H7 (cell line): ENCODE data around the gene SLC35G2. TPM values are rescaled to one million over a fixed set of nuclear protein-coding genes. Genes with fewer than 3 reads are reported as not detected.
"Not testable (repeated sequence)": the region's sequence is repeated elsewhere in the genome, so short reads cannot be mapped to it uniquely, and the experiment has no call there.

Source experiments
- DNase-seq: peaks from one replicate; pipeline ENCODE4 v3.0.0; 2012
- H3K27me3 ChIP-seq: 2 replicates; pipeline ENCODE4 v1.6.0; 2011; ENCODE audit warnings: mild to moderate bottlenecking, low read length; ENCODE audit not compliant: control insufficient read depth, insufficient read depth
- H3K36me3 ChIP-seq: replicated peaks from 2 replicates; pipeline ENCODE4 v1.5.1; 2011; ENCODE audit warnings: low read length; ENCODE audit not compliant: control insufficient read depth, insufficient read depth
- H3K4me3 ChIP-seq: 2 replicates; pipeline ENCODE4 v1.5.1; 2011; ENCODE audit warnings: low read depth, mild to moderate bottlenecking, control low read depth, low read length, moderate library complexity; ENCODE audit not compliant: insufficient read depth
- total RNA-seq: library from RNA; depleted of rRNA; stranded (reverse); fragments of >200 nt; shearing (Covaris generic); gene quantifications from 2 replicates; pipeline ENCODE4 v1.2.3, GENCODE V29; 2014; rRNA removed

The SLC35G2 gene
- total RNA-seq, 1 experiment from 2014 or later: 7.2 TPM

DNA sequence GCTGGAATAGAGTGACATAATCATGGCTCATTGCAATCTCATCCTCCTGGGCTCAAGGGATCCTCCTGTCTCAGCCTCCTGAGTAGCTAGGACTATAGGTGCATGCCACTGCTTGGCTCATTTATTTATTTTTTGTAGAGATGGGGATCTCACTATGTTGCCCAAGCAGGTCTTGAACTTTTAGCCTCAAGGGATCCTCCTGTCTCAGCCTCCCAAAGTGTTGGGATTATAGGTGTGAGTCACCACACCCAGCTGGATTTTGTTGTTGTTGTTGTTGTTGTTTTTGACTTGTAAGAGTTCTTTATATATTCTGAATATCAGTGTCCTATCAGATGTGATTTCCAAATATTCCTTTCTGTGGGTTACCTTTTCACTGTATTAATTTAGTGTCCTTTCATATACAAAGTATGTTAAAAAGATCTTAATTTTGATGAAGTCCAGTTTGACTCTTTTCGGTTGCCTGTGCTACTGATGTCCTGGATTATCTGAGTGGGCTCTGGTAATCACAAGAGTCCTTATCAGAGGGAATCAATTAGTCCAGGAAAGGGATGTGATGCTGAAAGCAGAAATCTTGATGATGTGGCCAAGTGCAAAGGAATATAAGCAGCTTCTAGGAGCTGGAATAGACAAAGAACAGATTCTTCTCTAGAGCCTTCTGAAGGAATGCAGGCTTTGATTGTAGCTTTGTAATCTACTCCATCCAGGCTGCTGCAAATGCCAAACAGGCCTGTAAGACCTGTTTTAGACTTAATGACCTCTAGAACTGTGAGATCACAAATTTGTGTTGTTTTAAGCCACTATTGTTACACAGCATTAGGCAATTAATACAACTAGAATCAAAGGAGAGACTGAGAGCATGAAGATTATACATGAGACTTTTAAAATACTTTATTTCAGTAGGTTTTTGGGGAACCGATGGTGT is 73.3 kb downstream of the SLC35G2 start:
- Histone ChIP-seq H3K27me3 (no peaks in the 10 kb centered on the region), H3K36me3 (no peaks in the 10 kb centered on the region), H3K4me3 (no peak overlapping the region)
- DNase-seq: no peak

DNA sequence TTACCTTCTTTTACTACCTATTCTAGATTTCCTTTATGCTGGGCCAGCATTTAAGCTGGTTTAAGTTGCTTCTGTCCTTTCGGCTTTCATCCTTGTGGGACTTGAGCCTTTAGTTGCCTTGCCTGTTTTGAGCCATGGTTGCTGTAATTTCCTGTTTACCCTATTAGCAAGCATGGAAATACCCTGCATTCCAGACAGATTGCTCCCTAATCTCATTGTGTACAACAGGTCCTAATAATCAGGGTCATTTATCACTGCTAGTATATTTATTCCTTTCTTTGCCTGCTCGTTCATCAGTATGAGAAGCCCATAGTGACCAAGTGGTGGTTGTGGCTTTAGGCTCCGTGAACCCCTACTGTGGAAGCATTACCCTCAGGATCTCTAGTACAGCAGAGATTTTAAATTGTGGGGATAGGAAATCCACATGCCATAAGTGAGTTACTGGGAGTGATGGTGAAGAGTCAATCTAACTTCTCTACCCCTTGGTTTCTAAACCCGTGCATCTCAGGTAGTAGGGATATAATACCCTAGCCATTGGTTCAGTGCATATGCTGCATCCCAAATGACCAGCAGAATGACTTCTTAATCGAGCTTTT is 75.0 kb downstream of the SLC35G2 start:
- H3K27me3 ChIP-seq: no peaks in the 10 kb centered on the region
- H3K36me3 ChIP-seq: no peaks in the 10 kb centered on the region
- H3K4me3 ChIP-seq: no peak overlapping the region
- no peak for DNase-seq

DNA sequence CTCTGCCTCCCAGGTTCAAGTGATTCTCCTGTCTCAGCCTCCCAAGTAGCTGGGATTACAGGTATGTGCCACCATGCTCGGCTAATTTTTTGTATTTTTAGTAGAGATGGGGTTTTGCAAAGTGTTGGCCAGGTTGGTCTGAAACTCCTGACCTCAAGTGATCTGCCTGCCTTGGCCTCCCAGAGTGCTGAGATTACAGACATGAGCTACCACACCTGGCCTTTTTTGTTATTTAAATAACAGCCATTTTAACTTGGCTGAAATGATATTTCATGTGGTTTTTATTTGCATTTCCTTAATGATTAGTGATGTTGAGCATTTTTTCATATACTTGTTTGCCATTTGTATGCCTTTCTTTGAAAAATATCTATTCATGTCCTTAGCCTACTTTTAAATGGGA is 78.2 kb downstream of the SLC35G2 start:
- H3K27me3 ChIP-seq, H3K4me3 ChIP-seq, H3K36me3 ChIP-seq, DNase-seq: not testable (repeated sequence)

DNA sequence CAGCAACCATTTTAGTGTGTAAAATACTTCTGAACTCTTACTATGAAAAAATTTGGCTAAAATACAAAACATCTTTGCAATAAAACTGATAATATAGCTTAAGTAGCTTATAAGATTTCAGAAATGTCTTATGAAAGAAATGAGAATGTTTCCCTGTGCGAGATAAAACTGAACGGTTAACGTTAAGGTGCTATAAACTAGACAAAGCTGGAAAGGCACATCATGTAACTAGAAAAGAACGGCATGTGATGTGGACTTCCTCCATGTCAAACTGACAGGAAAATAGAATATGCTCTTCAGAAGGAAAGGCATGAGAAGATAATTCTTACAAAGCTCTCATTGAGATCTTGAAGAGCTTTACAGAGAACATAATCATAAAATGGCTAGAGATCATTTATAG is 79.6 kb downstream of the SLC35G2 start:
- Histone ChIP-seq H3K27me3 (no peaks in the 10 kb centered on the region), H3K4me3 (no peak overlapping the region)

DNA sequence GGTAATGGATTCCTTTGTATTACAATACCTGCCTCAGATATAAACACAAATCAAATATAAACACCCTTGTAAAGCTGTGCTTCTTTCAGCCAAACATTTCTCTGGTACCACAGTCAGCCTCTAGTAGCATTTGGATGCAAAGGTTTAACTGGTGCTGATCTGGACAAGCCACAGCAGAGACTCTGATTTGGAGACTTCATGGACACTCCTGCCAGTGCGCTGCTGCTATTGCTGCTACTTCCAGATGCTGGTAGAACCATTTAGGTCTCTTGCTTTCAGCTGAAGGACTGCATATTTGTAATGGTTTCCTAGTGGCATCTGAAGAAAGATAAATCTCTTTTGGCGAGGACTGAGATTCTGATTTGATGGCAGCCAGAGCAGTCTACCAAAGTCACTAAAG is 80.0 kb downstream of the SLC35G2 start:
- no peak for DNase-seq
- Histone ChIP-seq H3K4me3 (no peak overlapping the region), H3K27me3 (no peaks in the 10 kb centered on the region), H3K36me3 (no peaks in the 10 kb centered on the region)

More for the DNA sequence above, 79.6 kb downstream of the SLC35G2 start:
- DNase-seq: no peak
- no peaks in the 10 kb centered on the region for H3K36me3 ChIP-seq

DNA sequence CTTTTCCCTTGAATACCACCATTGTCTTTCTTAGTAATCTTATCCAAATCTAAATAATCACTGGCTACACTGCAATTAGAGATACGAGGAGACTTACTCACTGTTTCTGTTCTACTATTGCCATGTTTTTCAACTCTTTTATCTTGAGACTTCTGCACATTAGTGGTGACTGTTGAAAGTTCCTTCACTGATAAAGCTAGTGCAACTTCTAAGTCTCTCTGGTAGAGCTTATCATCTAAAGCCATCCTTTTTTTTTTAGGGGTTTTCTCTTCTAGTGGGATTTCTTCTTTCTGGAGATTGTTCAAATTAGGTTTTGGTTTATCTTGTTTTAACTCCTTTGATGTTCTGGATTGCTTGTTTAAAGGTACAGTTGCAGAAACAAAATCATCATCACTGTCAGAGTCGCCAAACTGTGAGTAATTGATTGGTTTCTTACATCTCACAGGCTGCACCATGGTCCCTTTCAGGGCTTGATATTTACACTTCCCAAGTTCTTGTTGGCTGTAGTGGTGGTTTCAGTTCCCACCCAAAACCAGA is 80.8 kb downstream of the SLC35G2 start:
- H3K27me3 ChIP-seq: no peaks in the 10 kb centered on the region
- no peaks in the 10 kb centered on the region for H3K36me3 ChIP-seq
- no peak overlapping the region for H3K4me3 ChIP-seq
- no peak for DNase-seq

DNA sequence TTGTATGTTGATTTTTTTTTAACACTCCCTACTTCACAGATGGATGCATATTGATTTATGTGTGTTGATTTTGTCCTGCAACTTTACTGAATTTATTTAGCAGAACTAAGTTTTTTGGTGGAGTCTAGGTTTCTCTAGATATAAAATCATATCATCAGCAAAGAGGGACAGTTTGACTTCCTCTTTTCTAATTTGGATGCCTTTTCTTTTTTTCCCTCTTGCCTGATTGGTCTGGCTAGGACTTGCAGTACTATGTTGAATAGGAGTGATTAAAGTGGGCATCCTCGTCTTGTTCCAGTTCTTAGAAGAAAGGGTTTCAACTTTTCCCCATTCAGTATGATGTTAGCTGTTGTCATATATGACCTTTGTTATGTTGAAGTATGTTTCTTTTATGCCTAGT is 81.8 kb downstream of the SLC35G2 start:
- H3K36me3 ChIP-seq, DNase-seq, H3K27me3 ChIP-seq, H3K4me3 ChIP-seq: not testable (repeated sequence)

DNA sequence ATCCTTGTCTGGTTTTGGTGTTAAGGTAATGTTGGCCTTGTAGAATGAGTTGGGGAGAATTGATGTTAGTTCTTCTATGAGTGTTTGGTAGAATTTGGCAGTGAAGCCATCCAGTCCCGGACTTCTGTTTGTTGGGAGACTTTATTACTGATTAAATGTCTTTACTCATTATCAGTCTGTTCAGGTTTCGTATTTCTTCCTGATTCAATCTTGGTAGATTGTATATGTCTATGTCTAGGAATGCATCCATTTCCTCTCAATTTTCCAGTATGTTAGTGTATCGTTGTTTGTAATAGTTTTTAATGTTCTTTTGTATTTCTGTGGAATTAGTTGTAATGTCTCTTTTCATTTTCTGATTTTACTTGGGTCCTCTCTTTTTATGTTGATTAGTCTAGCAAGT is 82.5 kb downstream of the SLC35G2 start:
- no peak for DNase-seq
- H3K4me3 ChIP-seq: no peak overlapping the region
- H3K36me3 ChIP-seq: no peaks in the 10 kb centered on the region
- no peaks in the 10 kb centered on the region for H3K27me3 ChIP-seq

DNA sequence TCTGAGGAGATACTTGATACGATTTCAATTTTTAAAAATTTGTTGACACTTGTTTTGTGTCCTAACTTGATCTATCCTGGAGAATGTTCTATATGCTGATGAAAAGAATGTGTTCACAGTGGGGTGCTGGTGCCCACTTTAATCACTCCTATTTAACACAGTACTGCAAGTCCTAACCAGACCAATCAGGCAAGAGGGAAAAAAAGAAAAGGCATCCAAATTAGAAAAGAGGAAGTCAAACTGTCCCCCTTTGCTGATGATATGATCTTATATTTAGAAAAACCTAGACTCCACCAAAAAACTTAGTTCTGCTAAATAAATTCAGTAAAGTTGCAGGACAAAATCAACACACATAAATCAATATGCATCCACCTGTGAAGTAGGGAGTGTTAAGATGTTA is 83.6 kb downstream of the SLC35G2 start:
- DNase-seq, H3K27me3 ChIP-seq, H3K4me3 ChIP-seq, H3K36me3 ChIP-seq: not testable (repeated sequence)

DNA sequence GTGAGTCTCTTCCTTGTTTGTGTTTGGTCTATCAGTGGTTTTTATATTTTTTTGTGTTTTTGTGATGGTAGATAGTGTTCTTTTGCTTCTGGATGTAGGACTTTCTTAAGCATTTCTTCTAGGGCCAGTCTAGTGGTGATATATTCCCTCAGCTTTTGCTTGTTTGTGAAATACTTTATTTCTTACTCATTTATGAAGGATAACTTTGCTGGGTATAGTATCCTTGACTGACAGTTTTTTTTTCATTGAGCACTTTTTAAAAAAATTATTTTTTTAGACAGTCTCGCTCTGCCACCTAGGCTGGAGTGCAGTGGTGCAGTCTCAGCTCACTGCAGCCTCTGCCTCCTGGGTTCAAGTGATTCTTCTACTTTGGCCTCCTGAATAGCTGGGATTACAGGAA is 85.0 kb downstream of the SLC35G2 start:
- H3K27me3 ChIP-seq: no peaks in the 10 kb centered on the region
- H3K36me3 ChIP-seq: no peaks in the 10 kb centered on the region
- H3K4me3 ChIP-seq: no peak overlapping the region
- DNase-seq: no peak

DNA sequence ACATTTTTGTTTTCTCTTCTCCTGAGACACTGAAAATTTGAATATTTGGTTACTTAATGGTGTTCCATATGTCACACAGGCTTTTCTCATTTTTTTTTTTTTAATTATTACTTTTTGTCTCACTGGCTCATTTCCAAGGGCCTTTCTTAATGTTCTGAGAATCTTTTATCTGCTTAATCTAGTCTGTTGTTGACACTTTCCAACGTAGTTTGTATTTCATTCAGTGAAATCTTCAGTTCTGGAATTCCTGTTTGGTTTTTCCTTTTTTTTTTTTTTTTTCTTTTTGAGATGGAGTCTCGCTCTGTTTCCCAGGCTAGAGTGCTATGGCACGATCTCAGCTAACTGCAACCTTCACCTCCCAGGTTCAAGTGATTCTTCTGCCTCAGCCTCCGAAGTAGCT is 85.8 kb downstream of the SLC35G2 start:
- Histone ChIP-seq H3K4me3 (no peak overlapping the region), H3K27me3 (no peaks in the 10 kb centered on the region)
- DNase-seq: no peak

More for the DNA sequence above, 85.8 kb downstream of the SLC35G2 start:
- H3K36me3 ChIP-seq: no peaks in the 10 kb centered on the region

Other genes with a start within 250 kb of the SLC35G2 start
- gene STAG1, start 66.7 kb upstream of the SLC35G2 start, total RNA-seq: 10.5 and 11.6 TPM in 2 replicates
- 19.4 and 25.9 TPM in 2 replicates for gene NCK1, start 43.1 kb downstream of the SLC35G2 start, total RNA-seq
- 3.2 and 4.6 TPM in 2 replicates for gene IL20RB, start 138.9 kb downstream of the SLC35G2 start, total RNA-seq